Measurements from ENCODE around the gene FAM9B. TPM values are rescaled to one million over a fixed set of nuclear protein-coding genes. Genes with fewer than 3 reads are reported as not detected.

FAM9B gene
- not detected for total RNA-seq

- WGBS, 2 donors: 86 to 91% methylated on average over 10 of the region's 11 CpGs
- intact Hi-C loops (cut with DNase I): no loop called here
- DNase-seq: no peak
Measured at GRCh38 chrX:9033989-9034388, at the start of gene FAM9B. Gene FAM9B (minus strand): TSS chrX:9034127. CDS start chrX:9032986, 1,141 bp downstream.

GRCh38 chrX:9081271-9081670 is 47.3 kb upstream of the FAM9B start:
- TF ChIP-seq, protein P1, sequence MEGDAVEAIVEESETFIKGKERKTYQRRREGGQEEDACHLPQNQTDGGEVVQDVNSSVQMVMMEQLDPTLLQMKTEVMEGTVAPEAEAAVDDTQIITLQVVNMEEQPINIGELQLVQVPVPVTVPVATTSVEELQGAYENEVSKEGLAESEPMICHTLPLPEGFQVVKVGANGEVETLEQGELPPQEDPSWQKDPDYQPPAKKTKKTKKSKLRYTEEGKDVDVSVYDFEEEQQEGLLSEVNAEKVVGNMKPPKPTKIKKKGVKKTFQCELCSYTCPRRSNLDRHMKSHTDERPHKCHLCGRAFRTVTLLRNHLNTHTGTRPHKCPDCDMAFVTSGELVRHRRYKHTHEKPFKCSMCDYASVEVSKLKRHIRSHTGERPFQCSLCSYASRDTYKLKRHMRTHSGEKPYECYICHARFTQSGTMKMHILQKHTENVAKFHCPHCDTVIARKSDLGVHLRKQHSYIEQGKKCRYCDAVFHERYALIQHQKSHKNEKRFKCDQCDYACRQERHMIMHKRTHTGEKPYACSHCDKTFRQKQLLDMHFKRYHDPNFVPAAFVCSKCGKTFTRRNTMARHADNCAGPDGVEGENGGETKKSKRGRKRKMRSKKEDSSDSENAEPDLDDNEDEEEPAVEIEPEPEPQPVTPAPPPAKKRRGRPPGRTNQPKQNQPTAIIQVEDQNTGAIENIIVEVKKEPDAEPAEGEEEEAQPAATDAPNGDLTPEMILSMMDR (IDR thresholded peaks at IDR 0.05): no peak
- no peak for TF ChIP-seq POLR2A (IDR thresholded peaks at IDR 0.05)
- no peaks in the 10 kb centered on the region for H3K9me3 ChIP-seq
- WGBS, 2 donors: 56 to 89% methylated on average over 2 of the region's 2 CpGs
- H3K27me3 ChIP-seq: no peaks in the 10 kb centered on the region
- no peak overlapping the region for H3K4me3 ChIP-seq
- no peaks in the 10 kb centered on the region for H3K36me3 ChIP-seq
- H3K27ac ChIP-seq: no peak overlapping the region
- no peak for DNase-seq
- no peaks in the 10 kb centered on the region for H3K4me1 ChIP-seq
- intact Hi-C loops (cut with DNase I): no loop called here

More at GRCh38 chrX:9033989-9034388, at the start of gene FAM9B:
- no peaks in the 10 kb centered on the region for H3K4me1 ChIP-seq
- no peaks in the 10 kb centered on the region for H3K36me3 ChIP-seq
- no peak within 1 kb of the TSS for H3K4me3 ChIP-seq
- no peaks in the 10 kb centered on the region for H3K9me3 ChIP-seq
- H3K27me3 ChIP-seq: no peaks in the 10 kb centered on the region
- H3K27ac ChIP-seq: no peak within 1 kb of the TSS
- no peak for TF ChIP-seq POLR2A (IDR thresholded peaks at IDR 0.05)
- TF ChIP-seq, protein P1 (IDR thresholded peaks at IDR 0.05): no peak

DNA sequence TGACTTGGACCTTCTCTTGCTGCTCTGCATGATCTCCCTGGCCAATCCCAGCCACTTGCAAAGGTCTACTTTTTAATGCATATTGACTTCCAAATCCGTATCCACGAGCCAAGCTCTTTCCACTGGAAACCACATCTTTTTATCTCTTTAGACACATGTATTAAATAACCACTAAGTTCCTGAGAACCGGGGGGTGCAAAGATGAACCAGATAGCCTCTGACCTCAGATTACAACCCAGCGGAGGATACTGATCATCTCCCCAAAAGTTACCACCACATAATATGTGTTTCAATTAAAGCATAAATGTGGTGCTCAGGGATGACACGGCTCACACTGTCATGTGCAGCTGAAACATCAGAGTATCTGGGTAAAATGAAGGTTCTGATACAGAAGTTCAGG is 40.4 kb upstream of the FAM9B start:
- Histone ChIP-seq H3K4me1 (no peaks in the 10 kb centered on the region), H3K4me3 (no peak overlapping the region), H3K27ac (no peak overlapping the region), H3K9me3 (no peaks in the 10 kb centered on the region), H3K27me3 (no peaks in the 10 kb centered on the region), H3K36me3 (no peaks in the 10 kb centered on the region)
- 77 to 81% methylated on average over 5 of the region's 5 CpGs for WGBS, 2 donors
- intact Hi-C loops (cut with DNase I): no loop called here
- no peak for TF ChIP-seq POLR2A (IDR thresholded peaks at IDR 0.05)
- TF ChIP-seq, protein P1 (IDR thresholded peaks at IDR 0.05): no peak
- no peak for DNase-seq

DNA sequence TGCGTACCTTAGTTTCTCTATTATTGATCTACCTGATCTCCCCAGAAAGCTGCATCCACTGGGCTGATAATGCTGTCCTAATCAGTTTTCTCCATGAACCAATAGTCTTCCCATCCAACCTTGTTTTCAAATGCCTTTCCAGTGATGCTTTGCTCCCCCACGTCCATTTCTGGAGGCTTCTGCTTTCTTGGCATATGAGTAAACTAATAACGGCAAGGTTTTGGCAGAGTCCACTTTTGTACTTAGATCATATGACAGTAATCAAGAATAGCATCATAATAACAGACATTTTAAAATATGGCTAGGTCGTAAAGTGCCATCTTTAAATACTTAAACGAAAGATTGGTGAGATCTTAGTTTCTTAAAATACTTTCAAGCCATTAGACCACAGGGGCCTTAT is 38.4 kb upstream of the FAM9B start:
- 65 to 68% methylated on average over 5 of the region's 5 CpGs for WGBS, 2 donors
- DNase-seq: no peak
- no peak for TF ChIP-seq POLR2A (IDR thresholded peaks at IDR 0.05)
- TF ChIP-seq, protein P1 (IDR thresholded peaks at IDR 0.05): no peak
- no peaks in the 10 kb centered on the region for H3K36me3 ChIP-seq
- H3K4me1 ChIP-seq: no peaks in the 10 kb centered on the region
- intact Hi-C loops (cut with DNase I): no loop called here
- H3K4me3 ChIP-seq: no peak overlapping the region
- H3K27ac ChIP-seq: no peak overlapping the region
- H3K9me3 ChIP-seq: no peaks in the 10 kb centered on the region
- H3K27me3 ChIP-seq: no peaks in the 10 kb centered on the region

- Histone ChIP-seq H3K4me1 (no peaks in the 10 kb centered on the region), H3K4me3 (no peak overlapping the region), H3K27ac (no peak overlapping the region), H3K36me3 (no peaks in the 10 kb centered on the region), H3K9me3 (no peaks in the 10 kb centered on the region), H3K27me3 (no peaks in the 10 kb centered on the region)
- TF ChIP-seq POLR2A (IDR thresholded peaks at IDR 0.05): no peak
- TF ChIP-seq, protein P1 (IDR thresholded peaks at IDR 0.05): no peak
- intact Hi-C loops (cut with DNase I): no loop called here
- 72 to 77% methylated on average over 3 to 4 of the region's 4 CpGs for WGBS, 2 donors
- DNase-seq: no peak
Measured at GRCh38 chrX:9071031-9071650, 37.2 kb upstream of the FAM9B start.
